Measurements from ENCODE around the gene TMEM260.

The TMEM260 gene

DNA sequence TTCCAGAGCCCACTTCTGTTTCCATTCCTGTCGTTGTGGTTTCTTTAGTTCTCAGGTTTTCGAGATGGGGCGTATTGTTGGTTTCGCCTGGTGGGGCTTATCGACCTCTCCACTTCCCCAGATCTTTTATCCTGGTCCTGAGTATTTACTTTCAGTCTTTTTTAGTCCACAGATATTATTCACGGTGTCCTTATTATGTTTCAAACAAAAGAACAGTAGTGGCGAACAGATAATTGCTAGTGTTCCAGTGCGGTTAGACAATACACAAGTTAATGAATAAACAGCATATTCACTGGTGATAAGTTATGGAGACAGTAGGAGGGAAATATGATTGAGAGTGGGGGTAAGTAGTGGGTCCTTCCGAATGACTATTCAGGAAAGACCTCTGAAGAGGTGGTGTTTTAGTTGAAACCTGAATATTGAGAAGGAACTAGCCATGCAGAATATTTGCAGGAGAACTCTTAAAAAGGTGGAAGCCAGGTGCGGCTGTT, 668 bp downstream of the TMEM260 start:
- DNase-seq (ENCODE audit: low spot score) = no peak
- TF ChIP-seq, protein P1, sequence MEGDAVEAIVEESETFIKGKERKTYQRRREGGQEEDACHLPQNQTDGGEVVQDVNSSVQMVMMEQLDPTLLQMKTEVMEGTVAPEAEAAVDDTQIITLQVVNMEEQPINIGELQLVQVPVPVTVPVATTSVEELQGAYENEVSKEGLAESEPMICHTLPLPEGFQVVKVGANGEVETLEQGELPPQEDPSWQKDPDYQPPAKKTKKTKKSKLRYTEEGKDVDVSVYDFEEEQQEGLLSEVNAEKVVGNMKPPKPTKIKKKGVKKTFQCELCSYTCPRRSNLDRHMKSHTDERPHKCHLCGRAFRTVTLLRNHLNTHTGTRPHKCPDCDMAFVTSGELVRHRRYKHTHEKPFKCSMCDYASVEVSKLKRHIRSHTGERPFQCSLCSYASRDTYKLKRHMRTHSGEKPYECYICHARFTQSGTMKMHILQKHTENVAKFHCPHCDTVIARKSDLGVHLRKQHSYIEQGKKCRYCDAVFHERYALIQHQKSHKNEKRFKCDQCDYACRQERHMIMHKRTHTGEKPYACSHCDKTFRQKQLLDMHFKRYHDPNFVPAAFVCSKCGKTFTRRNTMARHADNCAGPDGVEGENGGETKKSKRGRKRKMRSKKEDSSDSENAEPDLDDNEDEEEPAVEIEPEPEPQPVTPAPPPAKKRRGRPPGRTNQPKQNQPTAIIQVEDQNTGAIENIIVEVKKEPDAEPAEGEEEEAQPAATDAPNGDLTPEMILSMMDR (IDR thresholded peaks at IDR 0.05; ENCODE audit: extremely low read depth, missing control alignments) = no peak

GRCh38 chr14:56581041-56581727, 1.6 kb downstream of the TMEM260 start:
- TF ChIP-seq, protein P1 (IDR thresholded peaks at IDR 0.05; ENCODE audit: extremely low read depth, missing control alignments) = no peak
- DNase-seq (ENCODE audit: low spot score) = peak; percentile 22

GRCh38 chr14:56585461-56586084, 6.0 kb downstream of the TMEM260 start:
- no peak for DNase-seq (ENCODE audit: low spot score)
- TF ChIP-seq, protein P1 (IDR thresholded peaks at IDR 0.05; ENCODE audit: extremely low read depth, missing control alignments) = no peak

DNA sequence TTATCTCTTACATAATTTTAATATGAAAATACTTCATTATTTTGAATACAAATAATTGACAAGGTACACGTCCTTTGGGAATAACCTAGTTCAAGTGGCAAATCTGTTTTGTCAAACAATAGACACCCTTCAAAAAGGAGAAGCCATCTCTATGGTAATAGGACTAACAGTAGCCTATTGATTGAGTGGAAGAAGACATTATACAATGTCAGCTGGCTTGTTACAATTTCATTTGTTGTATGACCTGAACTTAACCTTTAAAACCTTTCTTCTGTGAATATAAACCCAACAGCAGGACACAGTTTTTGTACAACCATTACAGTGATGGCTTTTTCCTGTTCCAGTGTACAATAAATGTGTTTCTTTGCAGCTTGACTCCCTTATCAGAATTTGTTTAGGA, 8.1 kb downstream of the TMEM260 start:
- TF ChIP-seq, protein P1 (IDR thresholded peaks at IDR 0.05; ENCODE audit: extremely low read depth, missing control alignments) = no peak
- no peak for DNase-seq (ENCODE audit: low spot score)

- no peak for DNase-seq (ENCODE audit: low spot score)
These were observed 10.9 kb downstream of the TMEM260 start for GRCh38 chr14:56590535-56590960.

GRCh38 chr14:56592746-56593544, 13.3 kb downstream of the TMEM260 start:
- TF ChIP-seq, protein P1 (IDR thresholded peaks at IDR 0.05; ENCODE audit: extremely low read depth, missing control alignments) = no peak
- no peak for DNase-seq (ENCODE audit: low spot score)

More at GRCh38 chr14:56590535-56590960, 10.9 kb downstream of the TMEM260 start:
- TF ChIP-seq, protein P1 (IDR thresholded peaks at IDR 0.05; ENCODE audit: extremely low read depth, missing control alignments) = no peak

DNA sequence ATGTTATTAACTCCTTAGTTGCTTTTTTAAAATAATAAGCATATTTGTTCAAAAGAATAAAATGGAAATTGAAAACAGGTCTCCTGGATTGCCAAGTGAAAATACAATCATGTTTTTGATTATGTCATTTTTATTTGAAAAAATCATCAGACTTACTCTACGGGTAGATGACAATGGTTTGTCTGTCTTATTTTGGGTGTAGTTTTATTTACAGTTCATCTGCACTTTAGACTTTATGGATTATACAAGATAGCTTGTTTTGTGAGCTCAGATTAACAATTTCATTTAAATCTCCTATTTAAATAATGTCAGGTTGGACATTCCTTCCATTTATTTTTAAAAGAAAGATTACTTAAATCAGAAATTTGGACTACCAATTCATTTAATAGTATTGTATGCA, 14.8 kb downstream of the TMEM260 start:
- DNase-seq (ENCODE audit: low spot score) = no peak
- TF ChIP-seq, protein P1 (IDR thresholded peaks at IDR 0.05; ENCODE audit: extremely low read depth, missing control alignments) = no peak

All from GM20000 (cell line).